IMR-90 (cell line): ENCODE results near the gene LDB1. TPM values are rescaled to one million over a fixed set of nuclear protein-coding genes. Genes with fewer than 3 reads are reported as not detected.
A peak's percentile ranks its signal among the peaks of the same experiment; 100 is the strongest.

Experiments
- ATAC-seq: fragments of 200-7000 bp; cut with Tn5 transposase; 2 replicates; pipeline ENCODE4 v1.9.1; 2020; ENCODE audit warnings: low read depth, mild to moderate bottlenecking, moderate library complexity
- BruUV-seq: library from RNA; stranded (reverse); fragments of 400-500 nt; replicated peaks from 2 replicates; lab custom pipeline; 2021; lab: Mats Ljungman, UMichigan
- CTCF ChIA-PET: fragments of 300-600 bp; formaldehyde crosslinking; extraction: SDS; loops from one replicate; lab custom pipeline; 2021; ENCODE audit warnings: antibody characterized with exemption; lab: Yijun Ruan, JAX
- POLR2A ChIA-PET: fragments of 300-600 bp; sonication (Branson Sonifier 250); formaldehyde crosslinking; loops from one replicate; lab custom pipeline; 2022; ENCODE audit warnings: antibody characterized with exemption; ENCODE audit not compliant: unreplicated experiment; lab: Charles Lee
- DNase-seq: peaks from one replicate; pipeline ENCODE4 v3.0.0; 2013
- H2AFZ ChIP-seq: replicated peaks from 2 replicates; pipeline ENCODE3; 2013; ENCODE audit warnings: low read length, mild to moderate bottlenecking; ENCODE audit not compliant: poor library complexity
- H2AK5ac ChIP-seq: 2 replicates; pipeline ENCODE4 v1.6.1; 2013; ENCODE audit warnings: low read depth, low read length, inconsistent platforms
- H2AK9ac ChIP-seq: replicated peaks from 2 replicates; pipeline ENCODE3; 2013; ENCODE audit warnings: mild to moderate bottlenecking, low read depth, low read length, moderate library complexity; ENCODE audit not compliant: poor library complexity
- H2BK120ac ChIP-seq: 2 replicates; pipeline ENCODE4 v1.6.1; 2013; ENCODE audit warnings: low read depth, low read length, inconsistent platforms
- H2BK15ac ChIP-seq: 3 replicates; pipeline ENCODE4 v1.6.1; 2013; ENCODE audit warnings: low read depth, low read length, inconsistent platforms
- H2BK20ac ChIP-seq: 2 replicates; pipeline ENCODE4 v1.6.1; 2013; ENCODE audit warnings: low read depth, mild to moderate bottlenecking, inconsistent platforms, low read length, moderate library complexity
- H2BK5ac ChIP-seq: 2 replicates; pipeline ENCODE4 v1.6.1; 2013; ENCODE audit warnings: mild to moderate bottlenecking, low read depth, low read length, inconsistent platforms; ENCODE audit not compliant: poor library complexity, severe bottlenecking
- H3K14ac ChIP-seq: replicated peaks from 2 replicates; pipeline ENCODE4 v1.6.1; 2013; ENCODE audit warnings: low read depth, low read length, inconsistent platforms
- H3K18ac ChIP-seq: 2 replicates; pipeline ENCODE4 v1.6.1; 2013; ENCODE audit warnings: low read depth, low read length, control low read depth
- H3K23ac ChIP-seq: 2 replicates; pipeline ENCODE4 v1.6.1; 2013; ENCODE audit warnings: low read depth, low read length, inconsistent platforms
- H3K27ac ChIP-seq: 2 replicates; pipeline ENCODE4 v1.5.1; 2013; ENCODE audit warnings: mild to moderate bottlenecking, control low read depth, low read length; ENCODE audit not compliant: insufficient read depth
- H3K27me3 ChIP-seq: 2 replicates; pipeline ENCODE4 v1.6.1; 2013; ENCODE audit warnings: low read length; ENCODE audit not compliant: control insufficient read depth, insufficient read depth
- H3K36me3 ChIP-seq: 2 replicates; pipeline ENCODE4 v1.6.1; 2013; ENCODE audit warnings: low read length, mixed read lengths; ENCODE audit not compliant: control insufficient read depth, insufficient read depth
- H3K4ac ChIP-seq: 2 replicates; pipeline ENCODE4 v1.6.1; 2013; ENCODE audit warnings: low read depth, low read length, inconsistent platforms
- H3K4me1 ChIP-seq: 2 replicates; pipeline ENCODE4 v1.6.1; 2013; ENCODE audit warnings: low read length, mixed read lengths; ENCODE audit not compliant: control insufficient read depth, insufficient read depth
- H3K4me2 ChIP-seq: 2 replicates; pipeline ENCODE4 v1.6.1; 2013; ENCODE audit warnings: low read depth, mild to moderate bottlenecking, control low read depth, low read length, moderate library complexity
- H3K4me3 ChIP-seq: 2 replicates; pipeline ENCODE4 v1.5.1; 2013; ENCODE audit warnings: low read depth, mild to moderate bottlenecking, control low read depth, low read length, moderate library complexity; ENCODE audit not compliant: insufficient read depth
- H3K56ac ChIP-seq: 2 replicates; pipeline ENCODE4 v1.6.1; 2013; ENCODE audit warnings: low read length, inconsistent platforms; ENCODE audit not compliant: insufficient read depth; ENCODE audit errors: extremely low read depth
- H3K79me1 ChIP-seq, 2 experiments: 2 replicates each; pipeline ENCODE4 v1.6.1; 2013; ENCODE audit warnings: low read length in 2 of 2, inconsistent platforms in 1 of 2, low read depth in 1 of 2
- H3K9ac ChIP-seq: 2 replicates; pipeline ENCODE4 v1.6.1; 2013; ENCODE audit warnings: low read depth, low read length, control low read depth
- H3K9me1 ChIP-seq: 2 replicates; pipeline ENCODE4 v1.6.1; 2013; ENCODE audit warnings: low read length, inconsistent platforms; ENCODE audit not compliant: insufficient read depth
- H3K9me3 ChIP-seq: 2 replicates; pipeline ENCODE4 v1.6.1; 2013; ENCODE audit warnings: low read length; ENCODE audit not compliant: control insufficient read depth, insufficient read depth
- H4K20me1 ChIP-seq: 2 replicates; pipeline ENCODE4 v1.6.1; 2013; ENCODE audit warnings: low read length, inconsistent platforms; ENCODE audit not compliant: insufficient read depth
- H4K5ac ChIP-seq: 2 replicates; pipeline ENCODE4 v1.6.1; 2013; ENCODE audit warnings: mild to moderate bottlenecking, low read depth, low read length, control low read depth
- H4K8ac ChIP-seq, 2 experiments: 2 replicates each; pipeline ENCODE4 v1.6.1; 2013; ENCODE audit warnings: low read depth in 2 of 2, low read length in 2 of 2, control low read depth in 1 of 2, inconsistent platforms in 1 of 2
- H4K91ac ChIP-seq: 2 replicates; pipeline ENCODE4 v1.6.1; 2013; ENCODE audit warnings: low read depth, low read length, inconsistent platforms; ENCODE audit not compliant: insufficient read depth
- CEBPB ChIP-seq: IDR thresholded peaks from 2 replicates; pipeline ENCODE4 v1.6.1; 2012; ENCODE audit warnings: low read depth, low read length, improper control_type of control experiment
- MAFK ChIP-seq: IDR thresholded peaks from 2 replicates; pipeline ENCODE4 v1.6.1; 2012; ENCODE audit warnings: low read depth, low read length, improper control_type of control experiment
- MXI1 ChIP-seq: IDR thresholded peaks from 2 replicates; pipeline ENCODE4 v1.6.1; 2012; ENCODE audit warnings: low read depth, mild to moderate bottlenecking, low read length, moderate library complexity, borderline replicate concordance
- RCOR1 ChIP-seq: IDR thresholded peaks from 2 replicates; pipeline ENCODE4 v1.6.1; 2012; ENCODE audit warnings: mild to moderate bottlenecking, low read length, improper control_type of control experiment; ENCODE audit not compliant: insufficient replicate concordance
- RFX5 ChIP-seq: IDR thresholded peaks from 2 replicates; pipeline ENCODE4 v1.8.0; 2012; ENCODE audit warnings: low read depth, mild to moderate bottlenecking, low read length, moderate library complexity
- SMC3 ChIP-seq: fragments of 150-350 bp; IDR thresholded peaks from 2 replicates; pipeline ENCODE4 v1.6.1; 2016; ENCODE audit warnings: low read depth, mild to moderate bottlenecking, antibody characterized with exemption, low read length, moderate library complexity
- WGBS, 2 experiments: methylation state at CpG; one replicate each; pipeline versions ENCODE4 v1.1.5 to v1.1.7; 2013; ENCODE audit warnings: missing lambda C conversion rate in 2 of 2; ENCODE audit not compliant: insufficient read length in 1 of 2; ENCODE audit errors: extremely low coverage in 2 of 2; 5-methylcytosine and 5-hydroxymethylcytosine counted together
- dilution Hi-C: fragments of 300-500 bp; cut with HindIII; formaldehyde crosslinking; loops from one replicate; pipeline ENCODE4 v1.14.3; 2018; ENCODE audit warnings: low sequenced_read_pairs; ENCODE audit not compliant: unreplicated experiment
- in situ Hi-C: fragments of 300-500 bp; cut with MboI; formaldehyde crosslinking; loops from 3 replicates; pipeline ENCODE4 v1.14.3; 2019; ENCODE audit warnings: low sequenced_read_pairs, inconsistent platforms, mixed read lengths
- intact Hi-C: fragments of 100-400 bp; cut with micrococcal nuclease; formaldehyde crosslinking; loops from 2 replicates; pipeline ENCODE4 v1.10.0; 2022
- polyA plus RNA-seq, 3 experiments: library from polyadenylated mRNA; depleted of rRNA; stranded (reverse); fragments of >200 nt; gene quantifications; 2 replicates each; pipeline ENCODE4 v1.2.3, GENCODE V29; 2012; ENCODE audit warnings: low replicate concordance in 1 of 3
- total RNA-seq: library from RNA; depleted of rRNA; stranded (reverse); fragments of >200 nt; gene quantifications from 2 replicates; pipeline ENCODE4 v1.2.3, GENCODE V29; 2012
- TF ChIP-seq, protein P1 (sequence below): fragments of 150-350 bp; IDR thresholded peaks from 2 replicates; pipeline ENCODE4 v1.6.1; 2017; ENCODE audit warnings: mild to moderate bottlenecking, antibody characterized with exemption, low read length, low read depth

Gene LDB1
- total and polyA plus RNA-seq, 2 of the 4 experiments (the other 2 are of a cell fraction), result 47.9 to 92.4 TPM

DNA sequence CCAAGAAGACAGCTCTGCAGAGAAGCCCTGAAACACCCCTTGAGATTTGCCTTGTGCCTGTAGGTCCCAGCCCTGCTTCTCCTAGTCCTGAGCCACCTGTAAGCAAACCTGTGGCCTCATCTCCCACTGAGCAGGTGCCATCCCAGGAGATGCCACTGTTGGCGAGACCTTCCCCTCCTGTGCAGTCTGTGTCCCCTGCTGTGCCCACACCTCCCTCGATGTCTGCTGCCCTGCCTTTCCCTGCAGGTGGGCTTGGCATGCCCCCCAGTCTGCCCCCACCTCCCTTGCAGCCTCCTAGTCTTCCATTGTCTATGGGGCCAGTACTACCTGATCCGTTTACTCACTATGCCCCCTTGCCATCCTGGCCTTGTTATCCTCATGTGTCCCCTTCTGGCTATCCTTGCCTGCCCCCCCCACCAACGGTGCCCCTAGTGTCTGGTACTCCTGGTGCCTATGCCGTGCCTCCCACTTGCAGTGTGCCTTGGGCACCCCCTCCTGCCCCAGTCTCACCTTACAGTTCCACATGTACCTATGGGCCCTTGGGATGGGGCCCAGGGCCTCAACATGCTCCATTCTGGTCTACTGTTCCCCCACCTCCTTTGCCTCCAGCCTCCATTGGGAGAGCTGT lies 20.9 kb upstream of the LDB1 start:
- Histone ChIP-seq H3K27me3 (no peaks in the 10 kb centered on the region), H2AFZ (no peak overlapping the region), H3K9me1 (peaks cover 42% of the 10 kb centered on the region), H4K20me1 (peaks cover 78% of the 10 kb centered on the region), H2BK15ac (no peak overlapping the region), H2AK5ac (no peak overlapping the region), H3K27ac (no peak overlapping the region), H3K14ac (no peak overlapping the region), H4K8ac (no peak overlapping the region), H2BK120ac (no peak overlapping the region), H4K91ac (no peak overlapping the region), H3K36me3 (peaks cover 65% of the 10 kb centered on the region), H2BK20ac (no peak overlapping the region), H3K23ac (no peak overlapping the region), H3K18ac (no peak overlapping the region), H3K4me2 (no peak overlapping the region), H2BK5ac (no peak overlapping the region), H4K5ac (no peak overlapping the region), H3K9me3 (no peaks in the 10 kb centered on the region), H3K4me1 (peaks cover 2% of the 10 kb centered on the region; the same call in 1 of the 2 replicates), H3K9ac (no peak overlapping the region), H3K56ac (no peak overlapping the region), H3K4me3 (no peak overlapping the region), H2AK9ac (peak overlapping the region; percentile 55), H3K4ac (no peak overlapping the region), H3K79me1 (peaks cover 30 to 84% of the 10 kb centered on the region in 2 experiments)
- CTCF ChIA-PET, result no interaction called here
- in situ Hi-C loops (no loop called here), intact Hi-C loops (no loop called here), dilution Hi-C loops (no loop called here)
- DNase-seq (no peak), ATAC-seq (no peak)
- TF ChIP-seq, protein P1, sequence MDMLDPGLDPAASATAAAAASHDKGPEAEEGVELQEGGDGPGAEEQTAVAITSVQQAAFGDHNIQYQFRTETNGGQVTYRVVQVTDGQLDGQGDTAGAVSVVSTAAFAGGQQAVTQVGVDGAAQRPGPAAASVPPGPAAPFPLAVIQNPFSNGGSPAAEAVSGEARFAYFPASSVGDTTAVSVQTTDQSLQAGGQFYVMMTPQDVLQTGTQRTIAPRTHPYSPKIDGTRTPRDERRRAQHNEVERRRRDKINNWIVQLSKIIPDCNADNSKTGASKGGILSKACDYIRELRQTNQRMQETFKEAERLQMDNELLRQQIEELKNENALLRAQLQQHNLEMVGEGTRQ, result no peak
- TF ChIP-seq RCOR1, result no peak
- TF ChIP-seq RFX5, result no peak
- no peak for TF ChIP-seq SMC3
- TF ChIP-seq MXI1, result no peak
- TF ChIP-seq MAFK, result no peak
- no peak for TF ChIP-seq CEBPB
- POLR2A ChIA-PET, result no interaction called here
- 97% methylated on average over 4 of the region's 5 CpGs; no CpG with 5 or more reads in 1 of the 2 experiments for WGBS, 2 experiments
- BruUV-seq, result no TSS peak
